IMR-90 (cell line): Measurements from ENCODE around the gene AIF1. TPM values are rescaled to one million over a fixed set of nuclear protein-coding genes. Genes with fewer than 3 reads are reported as not detected.

Experiments
- ATAC-seq: fragments of 200-7000 bp; cut with Tn5 transposase; 2 replicates; pipeline ENCODE4 v1.9.1; 2020; ENCODE audit warnings: low read depth, mild to moderate bottlenecking, moderate library complexity
- BruUV-seq: library from RNA; stranded (reverse); fragments of 400-500 nt; replicated peaks from 2 replicates; lab custom pipeline; 2021; lab: Mats Ljungman, UMichigan
- CTCF ChIA-PET: fragments of 300-600 bp; formaldehyde crosslinking; extraction: SDS; loops from one replicate; lab custom pipeline; 2021; ENCODE audit warnings: antibody characterized with exemption; lab: Yijun Ruan, JAX
- POLR2A ChIA-PET: fragments of 300-600 bp; sonication (Branson Sonifier 250); formaldehyde crosslinking; loops from one replicate; lab custom pipeline; 2022; ENCODE audit warnings: antibody characterized with exemption; ENCODE audit not compliant: unreplicated experiment; lab: Charles Lee
- DNase-seq: peaks from one replicate; pipeline ENCODE4 v3.0.0; 2013
- H2AFZ ChIP-seq: replicated peaks from 2 replicates; pipeline ENCODE3; 2013; ENCODE audit warnings: low read length, mild to moderate bottlenecking; ENCODE audit not compliant: poor library complexity
- H2AK5ac ChIP-seq: 2 replicates; pipeline ENCODE4 v1.6.1; 2013; ENCODE audit warnings: low read depth, low read length, inconsistent platforms
- H2AK9ac ChIP-seq: replicated peaks from 2 replicates; pipeline ENCODE3; 2013; ENCODE audit warnings: mild to moderate bottlenecking, low read depth, low read length, moderate library complexity; ENCODE audit not compliant: poor library complexity
- H2BK120ac ChIP-seq: 2 replicates; pipeline ENCODE4 v1.6.1; 2013; ENCODE audit warnings: low read depth, low read length, inconsistent platforms
- H2BK15ac ChIP-seq: 3 replicates; pipeline ENCODE4 v1.6.1; 2013; ENCODE audit warnings: low read depth, low read length, inconsistent platforms
- H2BK20ac ChIP-seq: 2 replicates; pipeline ENCODE4 v1.6.1; 2013; ENCODE audit warnings: low read depth, mild to moderate bottlenecking, inconsistent platforms, low read length, moderate library complexity
- H2BK5ac ChIP-seq: 2 replicates; pipeline ENCODE4 v1.6.1; 2013; ENCODE audit warnings: mild to moderate bottlenecking, low read depth, low read length, inconsistent platforms; ENCODE audit not compliant: poor library complexity, severe bottlenecking
- H3K14ac ChIP-seq: replicated peaks from 2 replicates; pipeline ENCODE4 v1.6.1; 2013; ENCODE audit warnings: low read depth, low read length, inconsistent platforms
- H3K18ac ChIP-seq: 2 replicates; pipeline ENCODE4 v1.6.1; 2013; ENCODE audit warnings: low read depth, low read length, control low read depth
- H3K23ac ChIP-seq: 2 replicates; pipeline ENCODE4 v1.6.1; 2013; ENCODE audit warnings: low read depth, low read length, inconsistent platforms
- H3K27ac ChIP-seq: 2 replicates; pipeline ENCODE4 v1.5.1; 2013; ENCODE audit warnings: mild to moderate bottlenecking, control low read depth, low read length; ENCODE audit not compliant: insufficient read depth
- H3K27me3 ChIP-seq: 2 replicates; pipeline ENCODE4 v1.6.1; 2013; ENCODE audit warnings: low read length; ENCODE audit not compliant: control insufficient read depth, insufficient read depth
- H3K36me3 ChIP-seq: 2 replicates; pipeline ENCODE4 v1.6.1; 2013; ENCODE audit warnings: low read length, mixed read lengths; ENCODE audit not compliant: control insufficient read depth, insufficient read depth
- H3K4ac ChIP-seq: 2 replicates; pipeline ENCODE4 v1.6.1; 2013; ENCODE audit warnings: low read depth, low read length, inconsistent platforms
- H3K4me1 ChIP-seq: 2 replicates; pipeline ENCODE4 v1.6.1; 2013; ENCODE audit warnings: low read length, mixed read lengths; ENCODE audit not compliant: control insufficient read depth, insufficient read depth
- H3K4me2 ChIP-seq: 2 replicates; pipeline ENCODE4 v1.6.1; 2013; ENCODE audit warnings: low read depth, mild to moderate bottlenecking, control low read depth, low read length, moderate library complexity
- H3K4me3 ChIP-seq: 2 replicates; pipeline ENCODE4 v1.5.1; 2013; ENCODE audit warnings: low read depth, mild to moderate bottlenecking, control low read depth, low read length, moderate library complexity; ENCODE audit not compliant: insufficient read depth
- H3K56ac ChIP-seq: 2 replicates; pipeline ENCODE4 v1.6.1; 2013; ENCODE audit warnings: low read length, inconsistent platforms; ENCODE audit not compliant: insufficient read depth; ENCODE audit errors: extremely low read depth
- H3K79me1 ChIP-seq, 2 experiments: 2 replicates each; pipeline ENCODE4 v1.6.1; 2013; ENCODE audit warnings: low read length in 2 of 2, inconsistent platforms in 1 of 2, low read depth in 1 of 2
- H3K9ac ChIP-seq: 2 replicates; pipeline ENCODE4 v1.6.1; 2013; ENCODE audit warnings: low read depth, low read length, control low read depth
- H3K9me1 ChIP-seq: 2 replicates; pipeline ENCODE4 v1.6.1; 2013; ENCODE audit warnings: low read length, inconsistent platforms; ENCODE audit not compliant: insufficient read depth
- H3K9me3 ChIP-seq: 2 replicates; pipeline ENCODE4 v1.6.1; 2013; ENCODE audit warnings: low read length; ENCODE audit not compliant: control insufficient read depth, insufficient read depth
- H4K20me1 ChIP-seq: 2 replicates; pipeline ENCODE4 v1.6.1; 2013; ENCODE audit warnings: low read length, inconsistent platforms; ENCODE audit not compliant: insufficient read depth
- H4K5ac ChIP-seq: 2 replicates; pipeline ENCODE4 v1.6.1; 2013; ENCODE audit warnings: mild to moderate bottlenecking, low read depth, low read length, control low read depth
- H4K8ac ChIP-seq, 2 experiments: 2 replicates each; pipeline ENCODE4 v1.6.1; 2013; ENCODE audit warnings: low read depth in 2 of 2, low read length in 2 of 2, control low read depth in 1 of 2, inconsistent platforms in 1 of 2
- H4K91ac ChIP-seq: 2 replicates; pipeline ENCODE4 v1.6.1; 2013; ENCODE audit warnings: low read depth, low read length, inconsistent platforms; ENCODE audit not compliant: insufficient read depth
- CEBPB ChIP-seq: IDR thresholded peaks from 2 replicates; pipeline ENCODE4 v1.6.1; 2012; ENCODE audit warnings: low read depth, low read length, improper control_type of control experiment
- MAZ ChIP-seq: IDR thresholded peaks from 2 replicates; pipeline ENCODE4 v1.6.1; 2012; ENCODE audit warnings: low read depth, mild to moderate bottlenecking, low read length, improper control_type of control experiment, moderate library complexity, borderline replicate concordance
- MXI1 ChIP-seq: IDR thresholded peaks from 2 replicates; pipeline ENCODE4 v1.6.1; 2012; ENCODE audit warnings: low read depth, mild to moderate bottlenecking, low read length, moderate library complexity, borderline replicate concordance
- NFE2L2 ChIP-seq: fragments of 150-350 bp; IDR thresholded peaks from 2 replicates; pipeline ENCODE4 v1.6.1; 2016; ENCODE audit warnings: low read depth, mild to moderate bottlenecking, low read length
- POLR2A ChIP-seq: IDR thresholded peaks from 2 replicates; pipeline ENCODE4 v1.6.1; 2012; ENCODE audit warnings: mild to moderate bottlenecking, low read depth, low read length
- RAD21 ChIP-seq: IDR thresholded peaks from 2 replicates; pipeline ENCODE4 v1.6.1; 2012; ENCODE audit warnings: low read length, improper control_type of control experiment
- WGBS, 2 experiments: methylation state at CpG; one replicate each; pipeline versions ENCODE4 v1.1.5 to v1.1.7; 2013; ENCODE audit warnings: missing lambda C conversion rate in 2 of 2; ENCODE audit not compliant: insufficient read length in 1 of 2; ENCODE audit errors: extremely low coverage in 2 of 2; 5-methylcytosine and 5-hydroxymethylcytosine counted together
- dilution Hi-C: fragments of 300-500 bp; cut with HindIII; formaldehyde crosslinking; loops from one replicate; pipeline ENCODE4 v1.14.3; 2018; ENCODE audit warnings: low sequenced_read_pairs; ENCODE audit not compliant: unreplicated experiment
- in situ Hi-C: fragments of 300-500 bp; cut with MboI; formaldehyde crosslinking; loops from 3 replicates; pipeline ENCODE4 v1.14.3; 2019; ENCODE audit warnings: low sequenced_read_pairs, inconsistent platforms, mixed read lengths
- intact Hi-C: fragments of 100-400 bp; cut with micrococcal nuclease; formaldehyde crosslinking; loops from 2 replicates; pipeline ENCODE4 v1.10.0; 2022
- polyA plus RNA-seq, 3 experiments: library from polyadenylated mRNA; depleted of rRNA; stranded (reverse); fragments of >200 nt; gene quantifications; 2 replicates each; pipeline ENCODE4 v1.2.3, GENCODE V29; 2012; ENCODE audit warnings: low replicate concordance in 1 of 3
- total RNA-seq: library from RNA; depleted of rRNA; stranded (reverse); fragments of >200 nt; gene quantifications from 2 replicates; pipeline ENCODE4 v1.2.3, GENCODE V29; 2012
- TF ChIP-seq, protein P1 (sequence below): fragments of 150-350 bp; IDR thresholded peaks from 2 replicates; pipeline ENCODE4 v1.6.1; 2017; ENCODE audit warnings: mild to moderate bottlenecking, antibody characterized with exemption, low read length, low read depth

The AIF1 gene
- total and polyA plus RNA-seq, 2 of the 4 experiments (the other 2 are of a cell fraction): not detected

DNA sequence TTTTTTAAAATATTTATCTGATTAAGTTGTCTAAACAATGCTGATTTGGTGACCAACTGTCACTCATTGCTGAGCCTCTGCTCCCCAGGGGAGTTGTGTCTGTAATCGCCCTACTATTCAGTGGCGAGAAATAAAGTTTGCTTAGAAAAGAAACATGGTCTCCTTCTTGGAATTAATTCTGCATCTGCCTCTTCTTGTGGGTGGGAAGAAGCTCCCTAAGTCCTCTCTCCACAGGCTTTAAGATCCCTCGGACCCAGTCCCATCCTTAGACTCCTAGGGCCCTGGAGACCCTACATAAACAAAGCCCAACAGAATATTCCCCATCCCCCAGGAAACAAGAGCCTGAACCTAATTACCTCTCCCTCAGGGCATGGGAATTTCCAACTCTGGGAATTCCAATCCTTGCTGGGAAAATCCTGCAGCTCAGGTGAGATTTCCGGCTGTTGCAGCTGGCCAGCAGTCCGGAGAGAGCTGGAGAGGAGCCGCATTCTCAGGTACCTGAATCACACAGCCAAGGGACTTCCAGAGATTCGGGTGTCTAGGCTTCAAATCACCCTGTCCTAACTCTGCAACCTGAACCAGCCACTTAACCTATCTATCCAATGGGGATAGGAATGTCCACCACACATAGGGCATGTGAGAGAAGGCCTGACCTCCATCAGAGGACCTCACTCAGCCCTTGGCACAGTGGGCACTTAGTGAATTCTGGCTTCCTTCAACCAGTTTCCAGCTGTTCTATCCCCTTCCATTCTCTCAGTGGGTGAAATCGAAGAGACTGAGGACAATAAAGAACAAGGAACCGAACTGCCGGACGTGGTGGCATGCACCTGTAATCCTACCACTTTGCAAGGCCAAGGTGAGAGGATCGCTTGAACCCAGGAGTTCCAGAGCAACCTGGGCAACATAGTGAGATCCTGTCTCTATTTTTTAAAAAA is 36.6 kb upstream of the AIF1 start:
- no peak overlapping the region for H4K5ac ChIP-seq
- intact Hi-C loops (no loop called here), in situ Hi-C loops (no loop called here), dilution Hi-C loops (no loop called here)
- no peak overlapping the region for H3K4me2 ChIP-seq
- H2AFZ ChIP-seq: no peak overlapping the region
- no peak for TF ChIP-seq POLR2A
- no peak for TF ChIP-seq CEBPB
- TF ChIP-seq, protein P1, sequence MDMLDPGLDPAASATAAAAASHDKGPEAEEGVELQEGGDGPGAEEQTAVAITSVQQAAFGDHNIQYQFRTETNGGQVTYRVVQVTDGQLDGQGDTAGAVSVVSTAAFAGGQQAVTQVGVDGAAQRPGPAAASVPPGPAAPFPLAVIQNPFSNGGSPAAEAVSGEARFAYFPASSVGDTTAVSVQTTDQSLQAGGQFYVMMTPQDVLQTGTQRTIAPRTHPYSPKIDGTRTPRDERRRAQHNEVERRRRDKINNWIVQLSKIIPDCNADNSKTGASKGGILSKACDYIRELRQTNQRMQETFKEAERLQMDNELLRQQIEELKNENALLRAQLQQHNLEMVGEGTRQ: no peak
- no peak for TF ChIP-seq MXI1
- no peak for TF ChIP-seq RAD21
- TF ChIP-seq MAZ: no peak
- TF ChIP-seq NFE2L2: no peak
- ChIA-PET POLR2A (no interaction called here), CTCF (interaction anchor here (0.6 to 1.1 kb wide), 2 partner anchors 19 to 27 kb away, joined by 3 read pairs; no protein-coding TSS in a partner anchor)
- H4K91ac ChIP-seq: no peak overlapping the region
- 83% methylated on average over 1 of the region's 12 CpGs; no CpG with 5 or more reads in 1 of the 2 experiments for WGBS, 2 experiments
- H3K14ac ChIP-seq: no peak overlapping the region
- no TSS peak for BruUV-seq
- no peak overlapping the region for H3K4ac ChIP-seq
- no peak overlapping the region for H3K9ac ChIP-seq
- H2AK5ac ChIP-seq: no peak overlapping the region
- no peak overlapping the region for H2BK5ac ChIP-seq
- DNase-seq (no peak), ATAC-seq (no peak)
- H3K27me3 ChIP-seq: peaks cover 22% of the 10 kb centered on the region
- no peaks in the 10 kb centered on the region for H4K20me1 ChIP-seq
- H3K4me3 ChIP-seq: no peak overlapping the region
- H2BK15ac ChIP-seq: no peak overlapping the region
- peaks cover 4% of the 10 kb centered on the region; the same call in 1 of the 2 replicates for H3K4me1 ChIP-seq
- H2BK120ac ChIP-seq: no peak overlapping the region
- H3K9me1 ChIP-seq: no peaks in the 10 kb centered on the region; the same call in 1 of the 2 replicates
- no peaks in the 10 kb centered on the region for H3K36me3 ChIP-seq
- H3K79me1 ChIP-seq: no peaks in the 10 kb centered on the region
- H4K8ac ChIP-seq: no peak overlapping the region
- H3K56ac ChIP-seq: no peak overlapping the region
- H3K9me3 ChIP-seq: no peaks in the 10 kb centered on the region
- H3K27ac ChIP-seq: no peak overlapping the region
- no peak overlapping the region for H3K23ac ChIP-seq
- no peak overlapping the region for H2AK9ac ChIP-seq
- H2BK20ac ChIP-seq: no peak overlapping the region
- no peak overlapping the region for H3K18ac ChIP-seq
